Smooth muscle cell (in vitro differentiated cells): ENCODE data around the gene PRKCA. TPM values are rescaled to one million over a fixed set of nuclear protein-coding genes. Genes with fewer than 3 reads are reported as not detected.

Experiments
- DNase-seq: peaks from one replicate; lab custom pipeline; 2025; ENCODE audit not compliant: unreplicated experiment; lab: John Stamatoyannopoulos, UW
- H2AFZ ChIP-seq: fragments of 200-600 bp; sonication (generic); 2 replicates; pipeline ENCODE4 v1.6.0; 2016; ENCODE audit warnings: antibody characterized with exemption, low read depth, mild to moderate bottlenecking
- H3F3A ChIP-seq: fragments of 200-600 bp; sonication (generic); 2 replicates; pipeline ENCODE4 v1.6.0; 2017; ENCODE audit warnings: antibody characterized with exemption, low read depth
- H3K27ac ChIP-seq: fragments of 200-600 bp; sonication (generic); 2 replicates; pipeline ENCODE4 v1.5.1; 2016; ENCODE audit warnings: low read depth, mild to moderate bottlenecking
- H3K27me3 ChIP-seq: fragments of 200-600 bp; sonication (generic); 2 replicates; pipeline ENCODE4 v1.6.1; 2016; ENCODE audit warnings: low read depth, mild to moderate bottlenecking
- H3K36me3 ChIP-seq: fragments of 200-600 bp; sonication (generic); 2 replicates; pipeline ENCODE4 v1.5.1; 2016; ENCODE audit warnings: low read depth
- H3K4me1 ChIP-seq: fragments of 200-600 bp; sonication (generic); 2 replicates; pipeline ENCODE4 v1.5.1; 2016; ENCODE audit warnings: low read depth
- H3K4me2 ChIP-seq: fragments of 200-600 bp; sonication (generic); 2 replicates; pipeline ENCODE4 v1.6.0; 2016; ENCODE audit warnings: mild to moderate bottlenecking
- H3K4me3 ChIP-seq: fragments of 200-600 bp; sonication (generic); 2 replicates; pipeline ENCODE4 v1.5.1; 2016; ENCODE audit warnings: mild to moderate bottlenecking
- H3K79me2 ChIP-seq: fragments of 200-600 bp; sonication (generic); 2 replicates; pipeline ENCODE4 v1.6.0; 2016; ENCODE audit warnings: low read depth, mild to moderate bottlenecking
- H3K9ac ChIP-seq: fragments of 200-600 bp; sonication (generic); 2 replicates; pipeline ENCODE4 v1.6.0; 2016; ENCODE audit warnings: low read depth
- H3K9me3 ChIP-seq: fragments of 200-600 bp; sonication (generic); replicated peaks from 2 replicates; pipeline ENCODE4 v1.5.1; 2016; ENCODE audit warnings: low read depth
- H4K20me1 ChIP-seq: fragments of 200-600 bp; sonication (generic); 2 replicates; pipeline ENCODE4 v1.6.0; 2016; ENCODE audit warnings: low read depth
- CTCF ChIP-seq: fragments of 200-600 bp; sonication (generic); IDR thresholded peaks from 2 replicates; pipeline ENCODE4 v1.5.1; 2017; ENCODE audit warnings: borderline replicate concordance, mild to moderate bottlenecking, antibody characterized with exemption; ENCODE audit not compliant: insufficient read depth, poor library complexity, severe bottlenecking
- WGBS: methylation state at CpG from one replicate; pipeline ENCODE4 v1.1.7; 2016; ENCODE audit warnings: low lambda C conversion rate; 5-methylcytosine and 5-hydroxymethylcytosine counted together
- polyA plus RNA-seq: library from polyadenylated mRNA; unstranded; fragments of >200 nt; fragmentation: Nextera tagmentation; extraction: Ambion mirVana; gene quantifications from 2 replicates; pipeline ENCODE4 v1.2.1, GENCODE V29; 2016
- total RNA-seq: library from RNA; depleted of rRNA; stranded (reverse); fragments of >200 nt; gene quantifications from 2 replicates; pipeline ENCODE4 v1.2.3, GENCODE V29; 2014

The PRKCA gene
- total and polyA plus RNA-seq, 2 experiments from 2014 or later, result 0.78 to 7.1 TPM

GRCh38 chr17:66469088-66469442 lies 166.7 kb downstream of the PRKCA start:
- Histone ChIP-seq H3K9ac (no peak overlapping the region), H3K27me3 (no peaks in the 10 kb centered on the region), H3K4me1 (peaks cover 15% of the 10 kb centered on the region), H4K20me1 (no peaks in the 10 kb centered on the region), H3K79me2 (no peaks in the 10 kb centered on the region), H3F3A (peaks cover 4% of the 10 kb centered on the region), H3K4me3 (no peak overlapping the region), H3K9me3 (no peaks in the 10 kb centered on the region), H3K27ac (peak overlapping the region; percentile 88), H2AFZ (peak overlapping the region; percentile 63), H3K4me2 (peak overlapping the region; percentile 53), H3K36me3 (no peaks in the 10 kb centered on the region)
- 36% methylated on average over 3 of the region's 3 CpGs for WGBS
- no peak for TF ChIP-seq CTCF
- no peak for DNase-seq

- Histone ChIP-seq H4K20me1 (no peaks in the 10 kb centered on the region), H3K9ac (no peak overlapping the region), H3K27me3 (no peaks in the 10 kb centered on the region), H3K79me2 (no peaks in the 10 kb centered on the region), H3F3A (peaks cover 4% of the 10 kb centered on the region), H3K27ac (peak overlapping the region; percentile 88), H3K9me3 (no peaks in the 10 kb centered on the region), H3K36me3 (no peaks in the 10 kb centered on the region), H3K4me2 (peak overlapping the region; percentile 53), H3K4me3 (no peak overlapping the region), H2AFZ (no peak overlapping the region), H3K4me1 (peaks cover 19% of the 10 kb centered on the region)
- no peak for DNase-seq
- TF ChIP-seq CTCF, result no peak
- 95% methylated on average over 1 of the region's 1 CpG for WGBS
Observed at GRCh38 chr17:66469461-66469860, 167.0 kb downstream of the PRKCA start.

- Histone ChIP-seq H3K4me2 (no peak overlapping the region), H3K27ac (no peak overlapping the region)
Observed at GRCh38 chr17:66469890-66470289, 167.5 kb downstream of the PRKCA start.

More at GRCh38 chr17:66469890-66470289, 167.5 kb downstream of the PRKCA start:
- Histone ChIP-seq H3K36me3 (no peaks in the 10 kb centered on the region), H2AFZ (no peak overlapping the region), H3F3A (peaks cover 4% of the 10 kb centered on the region), H3K27me3 (no peaks in the 10 kb centered on the region), H3K9me3 (no peaks in the 10 kb centered on the region), H3K79me2 (no peaks in the 10 kb centered on the region), H3K4me3 (no peak overlapping the region), H4K20me1 (no peaks in the 10 kb centered on the region), H3K9ac (no peak overlapping the region), H3K4me1 (peaks cover 24% of the 10 kb centered on the region)
- no peak for TF ChIP-seq CTCF
- 66% methylated on average over 4 of the region's 4 CpGs for WGBS
- DNase-seq, result no peak
